Stomach (tissue), 4 donors: ENCODE data around the gene NRG2.

Experiments
- CTCF ChIP-seq, 7 experiments: fragments of 450-650 bp in 4 of 7; fragments of 200-600 bp in 3 of 7; sonication (generic) in 3 of 7; IDR thresholded peaks; one replicate each; pipeline ENCODE4 v1.5.1; 2016 to 2019; ENCODE audit warnings: antibody characterized with exemption in 7 of 7, control low read depth in 2 of 7, mild to moderate bottlenecking in 1 of 7
- EP300 ChIP-seq: sonication (generic); formaldehyde crosslinking; IDR thresholded peaks from one replicate; pipeline ENCODE4 v1.6.1; 2017; ENCODE audit warnings: antibody characterized with exemption

GRCh38 chr5:139854029-139854605, 189.0 kb downstream of the NRG2 start:
- no peak for TF ChIP-seq EP300
- TF ChIP-seq CTCF (IDR thresholded peaks at IDR 0.05) = no peak
